ENCODE data around the gene UMAD1.
"Not testable (repeated sequence)": the region's sequence is repeated elsewhere in the genome, so short reads cannot be mapped to it uniquely, and the experiment has no call there.

UMAD1 gene

GRCh38 chr7:7652798-7653540, 12.4 kb downstream of the UMAD1 start:
- DNase-seq (ENCODE audit: low read depth in 2 of 2) = no peak

GRCh38 chr7:7653593-7654187, 13.1 kb downstream of the UMAD1 start:
- no peak for DNase-seq (ENCODE audit: low read depth in 2 of 2)

GRCh38 chr7:7654964-7655715, 14.6 kb downstream of the UMAD1 start:
- no peak for DNase-seq (ENCODE audit: low read depth in 2 of 2)

- DNase-seq (ENCODE audit: low read depth in 2 of 2) = not testable (repeated sequence)
These were observed 15.9 kb downstream of the UMAD1 start for GRCh38 chr7:7656459-7656858.

DNA sequence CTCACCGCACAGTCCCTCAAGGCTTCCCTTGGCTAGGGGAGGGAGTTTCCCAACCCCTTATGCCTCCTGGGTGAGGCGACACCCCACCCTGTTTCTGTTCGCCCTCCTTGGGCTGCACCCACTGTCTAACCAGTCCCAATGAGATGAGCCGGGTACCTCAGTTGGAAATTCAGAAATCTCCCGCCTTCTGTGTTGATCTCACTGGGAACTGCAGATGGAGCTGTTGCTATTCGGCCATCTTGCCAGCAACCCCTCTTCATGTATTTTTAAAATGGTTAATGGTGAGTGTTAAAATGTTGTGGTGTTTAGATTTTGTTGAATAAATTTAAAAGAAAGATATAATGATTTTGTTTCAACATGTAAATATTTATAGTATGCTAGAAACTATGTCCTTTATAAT, 22.0 kb downstream of the UMAD1 start:
- no peak for DNase-seq (ENCODE audit: low read depth in 2 of 2)

DNA sequence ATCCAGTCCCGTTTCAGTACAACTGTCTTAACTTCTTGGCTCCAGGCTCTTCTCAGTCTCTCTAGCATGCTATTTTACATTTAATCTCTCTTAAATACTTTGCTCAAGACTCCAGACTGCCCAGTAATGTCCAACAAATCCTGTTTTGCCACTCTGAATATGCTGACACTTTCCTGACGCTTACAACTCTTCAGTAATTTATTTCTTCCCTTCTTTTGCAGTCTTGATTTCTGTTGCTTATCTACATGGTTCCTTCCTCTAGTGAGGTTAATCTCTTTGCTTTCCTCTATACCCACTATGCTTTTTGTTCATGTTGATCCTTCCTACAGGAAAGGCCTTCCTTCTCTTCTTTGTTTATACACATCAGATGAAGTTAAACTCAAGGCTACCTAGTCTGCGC, 23.7 kb downstream of the UMAD1 start:
- no peak for DNase-seq (ENCODE audit: low read depth in 2 of 2)

DNA sequence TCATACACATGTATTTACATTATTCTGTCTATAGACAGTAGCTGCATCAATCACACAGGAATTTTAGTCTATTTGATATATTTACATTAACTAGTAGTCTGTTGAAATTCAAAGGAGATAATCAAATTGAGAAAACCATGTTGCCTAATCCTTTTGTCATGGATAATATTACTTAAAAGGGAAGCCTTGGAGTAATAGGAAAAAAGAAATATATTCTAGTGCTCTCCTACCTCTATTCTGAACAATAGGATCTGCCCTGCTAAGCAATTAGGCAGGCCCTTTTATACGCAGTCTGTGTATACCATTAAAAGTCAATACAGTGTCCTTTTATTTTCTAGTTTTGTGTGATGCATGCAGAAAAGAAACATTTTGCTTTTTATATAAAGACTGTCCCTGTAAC, 24.5 kb downstream of the UMAD1 start:
- no peak for DNase-seq (ENCODE audit: low read depth in 2 of 2)

GRCh38 chr7:7667187-7667586, 26.6 kb downstream of the UMAD1 start:
- DNase-seq (ENCODE audit: low read depth in 2 of 2) = no peak

DNA sequence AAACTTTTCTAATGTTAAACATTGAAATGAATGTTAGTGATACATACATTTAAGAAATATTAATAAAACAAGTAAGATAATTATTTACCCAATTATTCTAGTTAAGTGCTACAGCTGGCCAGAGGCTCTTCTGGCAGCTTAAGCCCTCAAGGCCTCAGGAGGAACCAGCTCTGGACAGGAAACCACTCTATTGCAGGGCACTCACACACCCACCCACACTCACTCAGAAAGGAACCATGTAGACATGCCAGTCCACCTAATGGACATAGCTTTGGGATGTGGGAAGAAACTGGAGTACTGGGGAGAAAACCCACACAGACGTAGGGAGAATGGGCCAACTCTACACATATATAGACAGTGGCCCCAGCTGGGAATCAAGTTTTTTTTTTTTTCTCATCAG, 28.2 kb downstream of the UMAD1 start:
- DNase-seq (ENCODE audit: low read depth in 2 of 2) = no peak

- DNase-seq (ENCODE audit: low read depth in 2 of 2) = no peak
These were observed 29.9 kb downstream of the UMAD1 start for GRCh38 chr7:7670490-7670889.

- no peak for DNase-seq (ENCODE audit: low read depth in 2 of 2)
These were observed 30.8 kb downstream of the UMAD1 start for GRCh38 chr7:7671361-7671760.

DNA sequence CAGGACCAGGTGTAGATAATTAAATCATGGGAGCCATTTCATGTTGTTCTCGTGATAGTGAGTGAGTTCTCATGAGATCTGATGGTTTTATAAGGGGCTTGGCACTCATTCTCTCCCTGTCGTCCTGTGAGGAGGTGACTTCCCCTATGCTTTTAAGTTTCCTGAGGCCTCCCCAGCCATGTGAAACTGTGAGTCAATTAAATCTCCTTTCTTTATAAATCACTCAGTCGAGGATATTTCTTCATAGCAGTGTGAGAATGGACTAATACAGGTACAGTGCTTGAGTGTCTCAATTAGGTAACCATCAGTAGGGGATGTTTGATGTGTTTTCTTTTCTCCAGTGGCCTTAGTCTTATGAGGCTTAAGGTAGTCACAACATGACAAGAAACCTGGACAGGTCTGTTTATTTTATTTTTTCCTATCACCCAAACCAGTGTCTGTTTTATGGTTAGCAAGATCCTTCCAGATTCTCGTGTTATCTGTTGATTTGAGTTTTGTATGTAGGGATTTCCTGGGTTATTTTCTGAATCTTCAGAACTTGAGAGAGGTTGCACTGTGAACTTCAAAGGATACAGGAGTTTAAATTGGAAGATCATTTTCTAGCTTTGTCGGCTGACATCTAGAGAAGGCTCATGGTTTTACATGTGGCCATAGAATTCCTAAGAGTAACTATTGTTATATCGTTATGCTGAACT, 32.1 kb downstream of the UMAD1 start:
- no peak for DNase-seq (ENCODE audit: low read depth in 2 of 2)

- no peak for DNase-seq (ENCODE audit: low read depth in 2 of 2)
These were observed 32.6 kb downstream of the UMAD1 start for GRCh38 chr7:7673240-7673550.

- DNase-seq (ENCODE audit: low read depth in 2 of 2) = no peak
These were observed 35.1 kb downstream of the UMAD1 start for GRCh38 chr7:7675686-7676085.

DNA sequence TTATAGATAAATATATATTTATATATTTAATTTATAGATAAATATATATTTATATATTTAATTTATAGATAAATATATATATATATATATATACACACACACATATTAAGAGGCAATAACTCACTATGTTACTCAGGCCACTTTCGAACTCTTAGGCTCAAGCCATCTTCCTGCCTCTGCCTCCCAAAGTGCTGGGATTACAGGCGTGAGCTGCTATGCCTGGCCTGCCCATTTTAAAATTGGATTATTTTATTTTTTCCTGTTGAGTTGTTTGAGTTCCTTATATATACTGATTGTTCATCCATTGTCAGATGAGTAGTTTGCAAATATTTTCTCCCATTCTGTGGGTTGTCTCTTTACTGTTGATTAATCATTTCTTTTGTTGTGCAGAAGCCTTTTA, 39.1 kb downstream of the UMAD1 start:
- DNase-seq (ENCODE audit: low read depth in 2 of 2) = not testable (repeated sequence)

- peak in 1 of 2 donors; percentile 11 for DNase-seq (ENCODE audit: low read depth in 2 of 2)
These were observed 40.8 kb downstream of the UMAD1 start for GRCh38 chr7:7681191-7681935.

DNA sequence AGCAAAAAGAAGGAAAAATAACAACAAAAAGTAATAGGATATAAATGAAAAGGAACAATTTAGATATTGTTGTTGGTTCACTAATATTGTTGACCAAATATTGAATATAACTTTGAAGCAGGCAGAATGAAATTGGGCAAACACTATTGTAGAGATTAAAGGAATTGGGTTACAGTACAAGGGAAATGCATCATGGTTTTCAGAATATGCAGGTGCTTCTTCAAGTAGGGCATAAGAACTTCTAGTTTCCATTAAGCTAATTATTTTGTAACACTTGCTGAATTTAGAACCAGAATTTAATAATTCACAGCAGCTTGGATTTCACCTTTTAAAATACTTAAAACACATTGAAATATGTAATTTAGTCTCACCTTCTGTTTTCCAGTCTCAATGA, 41.4 kb downstream of the UMAD1 start:
- DNase-seq (ENCODE audit: low read depth in 2 of 2) = no peak

- no peak for DNase-seq (ENCODE audit: low read depth in 2 of 2)
These were observed 42.3 kb downstream of the UMAD1 start for GRCh38 chr7:7682861-7683260.

GRCh38 chr7:7686811-7687508, 46.4 kb downstream of the UMAD1 start:
- no peak for DNase-seq (ENCODE audit: low read depth in 2 of 2)

- no peak for DNase-seq (ENCODE audit: low read depth in 2 of 2)
These were observed 47.2 kb downstream of the UMAD1 start for GRCh38 chr7:7687800-7688199.

DNA sequence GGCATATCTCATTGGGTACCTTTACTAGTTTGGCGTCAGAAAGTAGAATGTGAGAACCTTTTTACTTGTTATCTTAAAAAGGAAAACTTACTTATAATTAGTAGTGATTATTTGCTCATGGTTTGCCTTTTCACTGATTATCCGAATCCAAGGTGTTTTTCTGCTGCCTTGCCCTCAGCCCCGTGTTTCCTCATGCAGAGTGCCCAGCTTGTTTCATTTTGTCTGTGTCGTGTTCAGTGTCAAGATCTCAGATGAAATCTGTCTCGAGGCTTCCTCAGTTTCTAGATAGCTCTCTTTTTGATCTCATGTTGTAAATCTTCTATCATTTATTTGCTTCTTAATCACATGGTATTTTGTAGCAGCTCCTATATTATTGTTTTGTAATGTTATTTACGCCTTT, 47.8 kb downstream of the UMAD1 start:
- no peak for DNase-seq (ENCODE audit: low read depth in 2 of 2)
